DND-41 (cell line): ENCODE data around the gene EBF4.

Experiments
- EZH2 ChIP-seq: IDR thresholded peaks from 3 replicates; pipeline ENCODE4 v1.6.1; 2012; ENCODE audit warnings: borderline replicate concordance, low read depth, mild to moderate bottlenecking, moderate library complexity, low read length, inconsistent platforms; ENCODE audit not compliant: severe bottlenecking
- TF ChIP-seq, protein P1 (sequence below): IDR thresholded peaks from 2 replicates; pipeline ENCODE4 v1.5.1; 2012; ENCODE audit warnings: borderline replicate concordance, low read length, moderate library complexity, mild to moderate bottlenecking; ENCODE audit not compliant: poor library complexity, severe bottlenecking; ENCODE audit errors: extremely low read depth

DNA sequence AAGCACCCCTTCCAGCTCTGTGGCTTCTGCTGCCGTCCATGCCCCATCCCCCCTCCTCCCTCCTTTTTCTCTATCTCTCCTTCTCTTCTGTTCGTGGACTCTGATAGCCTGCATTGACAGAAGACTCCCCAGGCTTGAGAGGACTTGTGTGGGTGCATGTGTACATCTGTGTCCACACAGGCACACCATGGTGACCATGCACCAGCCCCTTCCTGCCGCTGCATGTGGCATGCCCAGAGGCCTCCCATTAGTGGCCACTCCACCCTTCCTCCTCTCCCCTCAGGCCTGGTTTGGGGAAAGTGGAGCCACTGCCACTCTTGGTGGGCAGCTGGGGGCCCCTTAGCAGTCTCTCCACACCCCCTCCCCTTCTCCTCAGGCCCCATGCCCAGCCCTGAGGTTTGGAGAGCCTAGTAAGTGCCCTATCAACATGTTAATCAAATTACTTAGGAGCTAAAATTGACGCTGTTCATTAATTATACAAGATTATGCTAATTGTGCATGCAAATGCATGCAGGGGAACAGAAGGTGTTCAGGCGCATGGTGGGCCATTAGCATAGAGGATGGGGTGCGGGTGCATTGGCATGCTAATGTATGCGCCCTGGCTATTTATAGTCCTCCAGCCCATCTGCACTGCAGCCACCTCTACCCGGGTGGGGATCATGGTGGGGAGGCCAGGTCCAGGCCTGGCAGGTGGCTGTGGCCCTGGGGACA lies 45.9 kb downstream of the EBF4 start:
- TF ChIP-seq, protein P1, sequence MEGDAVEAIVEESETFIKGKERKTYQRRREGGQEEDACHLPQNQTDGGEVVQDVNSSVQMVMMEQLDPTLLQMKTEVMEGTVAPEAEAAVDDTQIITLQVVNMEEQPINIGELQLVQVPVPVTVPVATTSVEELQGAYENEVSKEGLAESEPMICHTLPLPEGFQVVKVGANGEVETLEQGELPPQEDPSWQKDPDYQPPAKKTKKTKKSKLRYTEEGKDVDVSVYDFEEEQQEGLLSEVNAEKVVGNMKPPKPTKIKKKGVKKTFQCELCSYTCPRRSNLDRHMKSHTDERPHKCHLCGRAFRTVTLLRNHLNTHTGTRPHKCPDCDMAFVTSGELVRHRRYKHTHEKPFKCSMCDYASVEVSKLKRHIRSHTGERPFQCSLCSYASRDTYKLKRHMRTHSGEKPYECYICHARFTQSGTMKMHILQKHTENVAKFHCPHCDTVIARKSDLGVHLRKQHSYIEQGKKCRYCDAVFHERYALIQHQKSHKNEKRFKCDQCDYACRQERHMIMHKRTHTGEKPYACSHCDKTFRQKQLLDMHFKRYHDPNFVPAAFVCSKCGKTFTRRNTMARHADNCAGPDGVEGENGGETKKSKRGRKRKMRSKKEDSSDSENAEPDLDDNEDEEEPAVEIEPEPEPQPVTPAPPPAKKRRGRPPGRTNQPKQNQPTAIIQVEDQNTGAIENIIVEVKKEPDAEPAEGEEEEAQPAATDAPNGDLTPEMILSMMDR = no peak
- no peak for TF ChIP-seq EZH2
